ENCODE results near the gene BACH2.
"Not testable (repeated sequence)": the region's sequence is repeated elsewhere in the genome, so short reads cannot be mapped to it uniquely, and the experiment has no call there.

BACH2 gene

DNA sequence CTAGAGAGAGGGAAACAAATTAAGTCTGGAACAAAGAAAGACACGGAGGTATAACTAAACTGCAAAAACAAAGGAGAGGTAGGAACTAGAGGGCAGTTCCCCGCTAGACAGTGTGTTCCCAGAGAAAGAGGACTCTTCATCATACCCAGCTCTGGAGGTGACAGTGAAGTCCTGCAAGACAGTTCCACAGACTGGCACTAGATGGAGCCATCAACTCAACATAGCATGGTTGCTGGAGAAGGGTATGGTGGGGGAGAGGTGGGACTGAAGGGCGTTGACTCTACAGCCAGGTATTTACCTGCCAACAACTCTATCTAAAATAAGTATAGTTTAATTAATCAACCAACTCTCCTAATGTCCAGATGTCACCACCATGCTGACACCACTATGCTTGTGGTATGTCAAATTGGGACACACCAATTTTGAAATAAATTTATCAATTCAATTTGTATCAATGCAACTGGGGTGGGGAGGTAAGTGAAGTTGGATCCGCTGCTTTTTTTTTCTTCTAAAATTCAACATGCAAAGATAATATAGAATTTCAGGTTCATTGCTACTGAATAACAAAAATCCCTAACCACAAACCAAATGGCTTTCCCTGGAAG is 9.7 kb downstream of the BACH2 start:
- Histone ChIP-seq H3K4me1 (ENCODE audit: insufficient read depth, poor library complexity, severe bottlenecking) (peaks cover 23% of the 10 kb centered on the region), H3K27ac (ENCODE audit: poor library complexity, severe bottlenecking) (no peak overlapping the region), H3K27me3 (ENCODE audit: insufficient read depth, poor library complexity, severe bottlenecking) (no peaks in the 10 kb centered on the region), H3K9me3 (ENCODE audit: severe bottlenecking) (no peaks in the 10 kb centered on the region), H3K36me3 (ENCODE audit: low read depth) (no peaks in the 10 kb centered on the region), H3K4me3 (ENCODE audit: severe bottlenecking) (no peak overlapping the region)
- DNase-seq (ENCODE audit: low spot score) (no peak), ATAC-seq (ENCODE audit: low read depth) (no peak)
- TF ChIP-seq, protein P1, sequence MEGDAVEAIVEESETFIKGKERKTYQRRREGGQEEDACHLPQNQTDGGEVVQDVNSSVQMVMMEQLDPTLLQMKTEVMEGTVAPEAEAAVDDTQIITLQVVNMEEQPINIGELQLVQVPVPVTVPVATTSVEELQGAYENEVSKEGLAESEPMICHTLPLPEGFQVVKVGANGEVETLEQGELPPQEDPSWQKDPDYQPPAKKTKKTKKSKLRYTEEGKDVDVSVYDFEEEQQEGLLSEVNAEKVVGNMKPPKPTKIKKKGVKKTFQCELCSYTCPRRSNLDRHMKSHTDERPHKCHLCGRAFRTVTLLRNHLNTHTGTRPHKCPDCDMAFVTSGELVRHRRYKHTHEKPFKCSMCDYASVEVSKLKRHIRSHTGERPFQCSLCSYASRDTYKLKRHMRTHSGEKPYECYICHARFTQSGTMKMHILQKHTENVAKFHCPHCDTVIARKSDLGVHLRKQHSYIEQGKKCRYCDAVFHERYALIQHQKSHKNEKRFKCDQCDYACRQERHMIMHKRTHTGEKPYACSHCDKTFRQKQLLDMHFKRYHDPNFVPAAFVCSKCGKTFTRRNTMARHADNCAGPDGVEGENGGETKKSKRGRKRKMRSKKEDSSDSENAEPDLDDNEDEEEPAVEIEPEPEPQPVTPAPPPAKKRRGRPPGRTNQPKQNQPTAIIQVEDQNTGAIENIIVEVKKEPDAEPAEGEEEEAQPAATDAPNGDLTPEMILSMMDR (IDR thresholded peaks at IDR 0.05; ENCODE audit: poor library complexity, severe bottlenecking), result peak; percentile 65

DNA sequence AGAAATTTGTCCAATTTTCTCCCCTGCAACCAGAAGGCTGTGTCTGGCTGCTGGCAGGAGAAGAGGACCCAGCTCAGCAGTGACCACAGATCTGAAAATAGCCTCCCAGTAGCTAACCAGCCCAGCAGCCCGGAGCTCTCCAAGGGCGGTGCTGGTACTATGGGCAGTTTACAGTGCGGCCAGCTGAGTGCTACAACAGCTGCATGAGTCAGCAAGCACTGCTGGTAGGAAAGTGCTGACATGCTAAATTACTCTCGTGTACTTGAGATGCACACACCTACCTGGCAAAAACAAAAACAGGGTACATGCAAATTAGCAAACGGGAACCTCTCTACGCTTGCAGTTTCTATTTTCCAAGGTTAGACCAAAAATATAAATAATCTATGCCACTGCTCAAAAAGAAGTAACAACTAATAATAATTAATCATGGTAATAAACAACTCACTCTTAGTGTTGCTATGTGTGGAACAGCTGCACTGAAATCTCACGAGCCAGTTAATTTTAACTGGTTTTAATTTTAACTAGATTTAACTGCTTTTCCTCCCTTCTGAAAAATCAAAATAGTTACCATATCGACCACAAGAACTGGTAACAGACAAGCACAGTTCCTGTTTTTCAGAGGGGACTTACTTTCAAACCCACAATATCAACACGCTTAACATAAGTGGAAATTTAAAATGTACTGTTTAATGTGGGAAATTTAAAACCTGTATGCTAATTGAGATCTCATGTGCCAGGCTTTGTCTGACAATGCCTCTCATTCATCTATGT is 10.8 kb downstream of the BACH2 start:
- no peaks in the 10 kb centered on the region for H3K36me3 ChIP-seq (ENCODE audit: low read depth)
- no peak overlapping the region for H3K4me3 ChIP-seq (ENCODE audit: severe bottlenecking)
- peak overlapping the region; percentile 64 for H3K27ac ChIP-seq (ENCODE audit: poor library complexity, severe bottlenecking)

DNA sequence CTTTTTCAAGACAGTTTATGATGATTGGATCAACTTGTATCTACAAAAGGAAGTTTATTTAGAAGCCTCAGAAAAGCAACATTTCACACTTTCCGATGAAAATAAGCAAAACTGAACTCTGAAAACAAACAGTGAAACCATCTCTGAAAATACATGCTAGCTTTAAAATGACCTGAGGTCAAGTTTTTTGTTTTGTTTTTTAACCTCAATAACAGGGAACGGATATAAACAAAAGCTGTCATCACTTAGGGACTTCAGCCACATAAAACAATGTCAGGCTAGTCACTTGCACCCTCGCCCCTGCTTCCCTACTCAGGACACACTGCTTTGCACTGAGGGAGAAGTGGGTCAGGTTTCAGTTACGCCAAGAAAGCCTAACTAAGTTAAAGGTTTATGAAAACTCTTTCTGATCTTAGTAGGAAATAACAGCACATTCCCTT is 11.6 kb downstream of the BACH2 start:
- DNase-seq (ENCODE audit: low spot score) (no peak), ATAC-seq (ENCODE audit: low read depth) (no peak)
- H3K4me1 ChIP-seq (ENCODE audit: insufficient read depth, poor library complexity, severe bottlenecking), result peaks cover 23% of the 10 kb centered on the region
- no peaks in the 10 kb centered on the region for H3K27me3 ChIP-seq (ENCODE audit: insufficient read depth, poor library complexity, severe bottlenecking)
- peak overlapping the region; percentile 64 for H3K27ac ChIP-seq (ENCODE audit: poor library complexity, severe bottlenecking)
- H3K9me3 ChIP-seq (ENCODE audit: severe bottlenecking), result no peaks in the 10 kb centered on the region
- no peak overlapping the region for H3K4me3 ChIP-seq (ENCODE audit: severe bottlenecking)
- no peaks in the 10 kb centered on the region for H3K36me3 ChIP-seq (ENCODE audit: low read depth)
- TF ChIP-seq, protein P1 (IDR thresholded peaks at IDR 0.05; ENCODE audit: poor library complexity, severe bottlenecking), result no peak

More for the DNA sequence above, 10.8 kb downstream of the BACH2 start:
- peaks cover 23% of the 10 kb centered on the region for H3K4me1 ChIP-seq (ENCODE audit: insufficient read depth, poor library complexity, severe bottlenecking)
- no peaks in the 10 kb centered on the region for H3K27me3 ChIP-seq (ENCODE audit: insufficient read depth, poor library complexity, severe bottlenecking)
- DNase-seq (ENCODE audit: low spot score) (peak; percentile 79), ATAC-seq (ENCODE audit: low read depth) (peak; percentile 91)
- H3K9me3 ChIP-seq (ENCODE audit: severe bottlenecking), result no peaks in the 10 kb centered on the region
- TF ChIP-seq, protein P1 (IDR thresholded peaks at IDR 0.05; ENCODE audit: poor library complexity, severe bottlenecking), result no peak

DNA sequence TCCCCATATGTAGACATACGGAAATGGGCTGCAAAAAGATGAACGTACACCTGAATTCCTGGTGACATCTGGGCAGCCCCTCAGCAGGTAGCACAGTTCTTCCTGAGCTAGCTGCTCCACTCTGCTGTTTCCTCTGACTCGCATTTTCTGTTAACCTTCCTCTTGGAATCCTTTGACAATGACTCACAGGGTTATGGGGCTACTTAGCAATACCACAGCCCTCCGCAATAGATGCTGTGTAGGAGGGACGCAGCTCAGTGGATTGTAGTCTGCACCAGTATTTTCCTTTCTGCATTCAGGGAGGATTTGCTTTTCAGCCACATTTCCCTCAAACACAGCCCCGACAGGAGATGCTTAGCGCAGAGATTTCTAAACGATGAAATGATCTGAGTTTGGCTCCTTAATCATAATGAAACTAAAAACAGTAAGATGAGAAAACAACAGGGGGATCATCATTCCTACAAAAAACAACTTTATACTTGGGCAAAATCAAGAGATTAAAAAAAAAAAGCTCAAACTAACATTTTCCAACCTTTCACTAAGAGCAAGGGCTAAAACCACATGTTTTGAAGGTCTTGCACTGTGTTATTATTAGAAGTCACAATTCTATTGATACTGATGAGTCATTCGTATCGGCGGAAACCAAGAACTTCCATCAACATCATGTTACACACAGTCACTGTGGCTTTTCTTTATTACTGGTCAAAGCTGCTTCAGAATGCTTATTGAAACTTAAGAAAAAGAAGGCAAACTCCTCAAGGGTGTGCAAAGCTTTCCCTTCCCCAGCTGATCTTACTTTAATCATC is 12.2 kb downstream of the BACH2 start:
- DNase-seq (ENCODE audit: low spot score) (no peak), ATAC-seq (ENCODE audit: low read depth) (peak; percentile 95)
- Histone ChIP-seq H3K36me3 (ENCODE audit: low read depth) (no peaks in the 10 kb centered on the region), H3K27me3 (ENCODE audit: insufficient read depth, poor library complexity, severe bottlenecking) (no peaks in the 10 kb centered on the region), H3K9me3 (ENCODE audit: severe bottlenecking) (no peaks in the 10 kb centered on the region), H3K27ac (ENCODE audit: poor library complexity, severe bottlenecking) (peak overlapping the region; percentile 64), H3K4me1 (ENCODE audit: insufficient read depth, poor library complexity, severe bottlenecking) (peaks cover 23% of the 10 kb centered on the region), H3K4me3 (ENCODE audit: severe bottlenecking) (peak overlapping the region; percentile 17)
- TF ChIP-seq, protein P1 (IDR thresholded peaks at IDR 0.05; ENCODE audit: poor library complexity, severe bottlenecking), result no peak

DNA sequence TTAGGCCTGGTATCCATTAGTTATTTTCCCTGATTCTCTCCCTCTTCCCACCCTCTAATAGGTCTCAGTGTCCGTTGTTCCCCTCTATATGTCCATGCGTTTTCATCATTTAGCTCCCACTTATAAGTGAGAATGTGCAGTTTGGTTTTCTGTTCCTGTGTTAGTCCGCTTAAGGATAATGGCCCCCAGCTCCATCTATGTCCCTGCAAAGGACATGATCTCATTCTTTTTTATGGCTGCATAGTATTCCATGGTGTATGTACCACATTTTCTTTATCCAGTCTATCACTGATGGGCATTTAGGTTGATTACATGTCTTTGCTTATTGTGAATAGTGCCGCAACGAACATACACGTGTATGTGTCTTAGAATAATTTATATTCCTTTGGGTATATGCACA is 14.4 kb downstream of the BACH2 start:
- ATAC-seq (ENCODE audit: low read depth); H3K4me3 ChIP-seq (ENCODE audit: severe bottlenecking); DNase-seq (ENCODE audit: low spot score); H3K36me3 ChIP-seq (ENCODE audit: low read depth); H3K9me3 ChIP-seq (ENCODE audit: severe bottlenecking); H3K27ac ChIP-seq (ENCODE audit: poor library complexity, severe bottlenecking); H3K27me3 ChIP-seq (ENCODE audit: insufficient read depth, poor library complexity, severe bottlenecking): not testable (repeated sequence)
- peaks cover 23% of the 10 kb centered on the region for H3K4me1 ChIP-seq (ENCODE audit: insufficient read depth, poor library complexity, severe bottlenecking)
